PFSK-1 (cell line): ENCODE data around the gene SLC9A3.

Experiments
- REST ChIP-seq, 2 experiments: IDR thresholded peaks; 2 replicates each; pipeline versions ENCODE4 v1.6.1 to v1.8.0; 2011 to 2012; ENCODE audit warnings: low read depth in 2 of 2, low read length in 2 of 2, control low read depth in 1 of 2, inconsistent platforms in 1 of 2, mild to moderate bottlenecking in 1 of 2, moderate library complexity in 1 of 2; ENCODE audit not compliant: insufficient read depth in 1 of 2
- SIN3A ChIP-seq: IDR thresholded peaks from 2 replicates; pipeline ENCODE4 v1.6.1; 2012; ENCODE audit warnings: mild to moderate bottlenecking, low read length, moderate library complexity, borderline replicate concordance; ENCODE audit not compliant: insufficient read depth

GRCh38 chr5:456351-457194, 67.7 kb downstream of the SLC9A3 start:
- TF ChIP-seq SIN3A (no peak), REST (IDR thresholded peaks at IDR 0.05; ENCODE audit: insufficient read depth in 1 of 2, low read depth in 2 of 2, low read length in 2 of 2) (no peak)
